Endodermal cell (in vitro differentiated cells): Measurements from ENCODE around the gene CLEC3B. TPM values are rescaled to one million over a fixed set of nuclear protein-coding genes. Genes with fewer than 3 reads are reported as not detected.

Source experiments
- DNase-seq: peaks from one replicate; pipeline ENCODE4 v3.0.0-alpha.2; 2017
- H3K27ac ChIP-seq: 2 replicates; pipeline ENCODE4 v1.5.1; 2013; ENCODE audit warnings: mild to moderate bottlenecking, low read depth, low read length, moderate library complexity
- H3K27me3 ChIP-seq: 2 replicates; pipeline ENCODE4 v1.6.1; 2013; ENCODE audit warnings: mild to moderate bottlenecking, low read length, moderate library complexity; ENCODE audit not compliant: insufficient read depth, control insufficient read depth, poor library complexity, severe bottlenecking
- H3K36me3 ChIP-seq: 2 replicates; pipeline ENCODE4 v1.7.0; 2013; ENCODE audit warnings: mild to moderate bottlenecking, low read length, moderate library complexity; ENCODE audit not compliant: control insufficient read depth, insufficient read depth
- H3K4me1 ChIP-seq: one replicate; pipeline ENCODE4 v1.7.0; 2013; ENCODE audit warnings: low read length; ENCODE audit not compliant: control insufficient read depth, insufficient read depth
- H3K4me3 ChIP-seq: 2 replicates; pipeline ENCODE4 v1.5.1; 2013; ENCODE audit warnings: mild to moderate bottlenecking, low read length, moderate library complexity
- H3K9ac ChIP-seq: 2 replicates; pipeline ENCODE4 v1.6.1; 2013; ENCODE audit warnings: mild to moderate bottlenecking, low read length, moderate library complexity; ENCODE audit not compliant: poor library complexity, severe bottlenecking; ENCODE audit errors: extremely low read depth
- H3K9me3 ChIP-seq: 2 replicates; pipeline ENCODE4 v1.6.1; 2013; ENCODE audit warnings: mild to moderate bottlenecking, low read length, moderate library complexity; ENCODE audit not compliant: control insufficient read depth
- H3K27ac Mint-ChIP-seq: 2 replicates; pipeline ENCODE4 v1.8.0; 2020; ENCODE audit warnings: mixed read lengths
- H3K27me3 Mint-ChIP-seq: 2 replicates; pipeline ENCODE4 v1.8.0; 2021; ENCODE audit warnings: mild to moderate bottlenecking, mixed read lengths; ENCODE audit not compliant: insufficient read depth
- H3K36me3 Mint-ChIP-seq: 2 replicates; pipeline ENCODE4 v1.8.0; 2020; ENCODE audit warnings: low read depth, mixed read lengths
- H3K4me1 Mint-ChIP-seq: 2 replicates; pipeline ENCODE4 v1.8.0; 2020; ENCODE audit warnings: mixed read lengths
- H3K4me3 Mint-ChIP-seq: 2 replicates; pipeline ENCODE4 v1.8.0; 2020; ENCODE audit warnings: mild to moderate bottlenecking, moderate library complexity, mixed read lengths
- H3K9me3 Mint-ChIP-seq: 2 replicates; pipeline ENCODE4 v1.8.0; 2020; ENCODE audit warnings: mild to moderate bottlenecking, mixed read lengths
- WGBS, 2 experiments: methylation state at CpG; one replicate each; pipeline versions ENCODE4 v1.1.5 to v1.1.7; 2013; ENCODE audit warnings: missing lambda C conversion rate in 2 of 2, mixed read lengths in 1 of 2; ENCODE audit not compliant: insufficient coverage in 1 of 2, insufficient read length in 1 of 2; 5-methylcytosine and 5-hydroxymethylcytosine counted together
- total RNA-seq, 2 donors: library from RNA; stranded (reverse); fragmentation: NEBNext Ultra II Directional in 1 of 2; extraction: Animal tissue kit (Norgen Biotek cat#: 25700) in 1 of 2; gene quantifications; 2 replicates in 1 of 2; 3 replicates in 1 of 2; pipeline ENCODE4 v1.2.1, GENCODE V29; 2021
- TF ChIP-seq, protein P1 (sequence below): fragments of 200-600 bp; sonication (generic); conservative IDR thresholded peaks from 2 replicates; pipeline ENCODE4 v1.5.0; 2021; ENCODE audit warnings: antibody characterized with exemption, mild to moderate bottlenecking

CLEC3B gene
- total RNA-seq, 2 donors from 2014 or later = not detected

DNA sequence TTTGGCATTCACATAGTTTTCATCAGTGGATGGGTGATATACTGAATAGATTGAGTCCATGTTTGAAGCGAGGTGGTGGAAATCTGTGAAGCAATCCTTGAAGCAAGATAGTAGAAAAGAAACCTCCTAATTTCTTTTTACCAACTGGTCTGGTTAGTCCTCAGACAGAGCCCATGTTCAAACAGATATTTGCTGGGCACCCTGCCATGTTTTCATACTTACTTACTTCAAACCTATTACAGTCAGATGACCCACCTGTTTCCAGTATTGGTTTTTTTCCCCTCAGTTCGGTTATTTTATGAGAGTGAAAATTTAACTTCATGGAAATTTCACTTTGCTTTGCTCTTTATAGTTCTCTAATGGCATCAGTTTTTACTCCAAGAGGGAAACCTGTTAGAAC is 26.3 kb upstream of the CLEC3B start:
- Mint-ChIP-seq H3K4me3 (no peak overlapping the region), H3K27me3 (no peaks in the 10 kb centered on the region), H3K9me3 (peaks cover 15% of the 10 kb centered on the region), H3K4me1 (peaks cover 1% of the 10 kb centered on the region), H3K27ac (no peak overlapping the region), H3K36me3 (peaks cover 75% of the 10 kb centered on the region)
- TF ChIP-seq, protein P1, sequence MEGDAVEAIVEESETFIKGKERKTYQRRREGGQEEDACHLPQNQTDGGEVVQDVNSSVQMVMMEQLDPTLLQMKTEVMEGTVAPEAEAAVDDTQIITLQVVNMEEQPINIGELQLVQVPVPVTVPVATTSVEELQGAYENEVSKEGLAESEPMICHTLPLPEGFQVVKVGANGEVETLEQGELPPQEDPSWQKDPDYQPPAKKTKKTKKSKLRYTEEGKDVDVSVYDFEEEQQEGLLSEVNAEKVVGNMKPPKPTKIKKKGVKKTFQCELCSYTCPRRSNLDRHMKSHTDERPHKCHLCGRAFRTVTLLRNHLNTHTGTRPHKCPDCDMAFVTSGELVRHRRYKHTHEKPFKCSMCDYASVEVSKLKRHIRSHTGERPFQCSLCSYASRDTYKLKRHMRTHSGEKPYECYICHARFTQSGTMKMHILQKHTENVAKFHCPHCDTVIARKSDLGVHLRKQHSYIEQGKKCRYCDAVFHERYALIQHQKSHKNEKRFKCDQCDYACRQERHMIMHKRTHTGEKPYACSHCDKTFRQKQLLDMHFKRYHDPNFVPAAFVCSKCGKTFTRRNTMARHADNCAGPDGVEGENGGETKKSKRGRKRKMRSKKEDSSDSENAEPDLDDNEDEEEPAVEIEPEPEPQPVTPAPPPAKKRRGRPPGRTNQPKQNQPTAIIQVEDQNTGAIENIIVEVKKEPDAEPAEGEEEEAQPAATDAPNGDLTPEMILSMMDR = no peak
- Histone ChIP-seq H3K36me3 (peaks cover 88% of the 10 kb centered on the region), H3K9me3 (peaks cover 13% of the 10 kb centered on the region), H3K27me3 (no peaks in the 10 kb centered on the region), H3K4me1 (no peaks in the 10 kb centered on the region), H3K9ac (no peak overlapping the region), H3K27ac (no peak overlapping the region), H3K4me3 (no peak overlapping the region)
- WGBS, 2 experiments = 93 to 100% methylated on average over 2 of the region's 2 CpGs
- no peak for DNase-seq

DNA sequence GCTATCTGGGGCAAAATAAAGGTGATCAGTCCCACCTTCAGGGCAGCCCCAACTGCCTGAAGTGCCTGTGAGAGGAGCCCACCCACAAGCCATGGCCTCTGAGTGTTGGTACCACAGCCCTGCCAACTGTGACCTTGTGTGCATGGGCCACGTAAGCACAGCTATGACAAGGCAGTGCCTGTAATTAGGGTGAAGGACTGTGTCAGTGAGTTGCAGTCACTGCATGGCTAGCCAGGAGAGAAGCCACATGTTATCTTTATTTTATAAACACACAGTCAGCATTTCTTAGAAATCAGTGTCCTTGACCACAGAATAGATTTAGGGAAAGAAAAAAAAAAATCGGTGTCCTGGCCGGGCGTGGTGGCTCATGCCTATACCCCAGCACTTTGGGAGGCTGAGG is 25.3 kb upstream of the CLEC3B start:
- Histone ChIP-seq H3K36me3 (peaks cover 90% of the 10 kb centered on the region), H3K27me3 (no peaks in the 10 kb centered on the region), H3K4me3 (no peak overlapping the region), H3K9ac (no peak overlapping the region), H3K4me1 (no peaks in the 10 kb centered on the region), H3K27ac (no peak overlapping the region), H3K9me3 (peaks cover 23% of the 10 kb centered on the region)
- H3K36me3 Mint-ChIP-seq = peaks cover 79% of the 10 kb centered on the region
- TF ChIP-seq, protein P1 = no peak
- H3K27ac Mint-ChIP-seq = no peak overlapping the region
- H3K27me3 Mint-ChIP-seq = no peaks in the 10 kb centered on the region
- H3K4me3 Mint-ChIP-seq = no peak overlapping the region
- 96 to 100% methylated on average over 1 to 4 of the region's 4 CpGs for WGBS, 2 experiments
- no peak for DNase-seq
- H3K4me1 Mint-ChIP-seq = peaks cover 1% of the 10 kb centered on the region
- H3K9me3 Mint-ChIP-seq = peaks cover 25% of the 10 kb centered on the region

GRCh38 chr3:45001738-45002137 is 24.4 kb upstream of the CLEC3B start:
- Histone ChIP-seq H3K27ac (no peak overlapping the region), H3K4me1 (no peaks in the 10 kb centered on the region), H3K27me3 (no peaks in the 10 kb centered on the region), H3K9ac (no peak overlapping the region), H3K9me3 (peaks cover 23% of the 10 kb centered on the region), H3K36me3 (peaks cover 82% of the 10 kb centered on the region), H3K4me3 (no peak overlapping the region)
- Mint-ChIP-seq H3K4me3 (no peak overlapping the region), H3K36me3 (peaks cover 80% of the 10 kb centered on the region), H3K27ac (no peak overlapping the region), H3K9me3 (peaks cover 26% of the 10 kb centered on the region), H3K4me1 (no peaks in the 10 kb centered on the region), H3K27me3 (no peaks in the 10 kb centered on the region)
- no peak for DNase-seq
- 100% methylated on average over 1 of the region's 3 CpGs; no CpG with 5 or more reads in 1 of the 2 experiments for WGBS, 2 experiments
- TF ChIP-seq, protein P1 = no peak
